RCC 7860 (cell line): ENCODE data around the gene KIAA1217.
"Not testable (repeated sequence)": the region's sequence is repeated elsewhere in the genome, so short reads cannot be mapped to it uniquely, and the experiment has no call there.

Experiments used
- DNase-seq: peaks from one replicate; pipeline ENCODE4 v3.0.0-alpha.2; 2015; ENCODE audit warnings: low spot score
- FAIRE-seq: peaks from 2 replicates; lab custom pipeline; 2012; peaks lifted over from hg19 to GRCh38; lab: Jason Lieb, UNC

The KIAA1217 gene

DNA sequence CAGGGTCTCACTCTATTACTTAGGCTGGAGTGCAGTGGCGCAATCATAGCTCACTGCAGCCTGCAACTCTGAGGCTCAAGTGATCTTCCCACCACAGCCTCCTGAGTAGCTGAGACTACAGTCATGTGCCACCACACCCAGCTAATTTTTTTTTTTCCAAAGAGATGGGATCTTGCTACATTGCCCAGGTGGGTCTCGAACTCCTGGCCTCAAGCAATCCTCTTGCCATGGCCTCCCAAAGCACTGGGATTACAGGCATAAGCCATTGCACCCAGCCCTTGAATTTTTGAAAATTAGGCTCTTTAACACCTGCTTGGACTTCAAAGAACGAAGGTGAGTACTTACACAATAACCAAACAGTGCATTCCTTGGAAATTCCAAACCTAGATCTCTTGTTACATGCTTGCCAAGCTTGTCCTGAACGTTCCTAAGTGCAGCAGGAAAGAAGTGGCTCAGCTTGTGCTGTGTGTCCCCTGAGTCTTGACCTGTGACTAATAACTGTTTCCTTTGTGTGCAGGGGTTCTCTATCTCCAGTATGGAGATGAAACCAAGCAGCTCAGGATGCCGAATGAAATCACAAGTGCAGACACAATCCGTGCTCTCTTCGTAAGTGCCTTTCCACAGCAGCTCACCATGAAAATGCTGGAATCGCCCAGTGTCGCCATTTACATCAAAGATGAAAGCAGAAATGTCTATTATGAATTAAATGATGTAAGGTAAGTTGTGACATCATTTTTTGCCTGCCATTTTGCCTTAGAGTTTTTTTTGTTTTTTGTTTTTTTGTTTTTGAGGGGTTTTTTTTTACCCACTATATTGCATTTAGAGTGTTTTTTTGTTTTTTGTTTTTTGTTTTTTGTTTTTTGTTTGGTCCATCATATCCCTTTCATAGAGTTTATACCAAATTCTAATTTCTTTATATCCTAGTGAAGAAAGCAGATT lies 223.8 kb downstream of the KIAA1217 start:
- peak; percentile 54 for FAIRE-seq
- DNase-seq: peak; percentile 79

DNA sequence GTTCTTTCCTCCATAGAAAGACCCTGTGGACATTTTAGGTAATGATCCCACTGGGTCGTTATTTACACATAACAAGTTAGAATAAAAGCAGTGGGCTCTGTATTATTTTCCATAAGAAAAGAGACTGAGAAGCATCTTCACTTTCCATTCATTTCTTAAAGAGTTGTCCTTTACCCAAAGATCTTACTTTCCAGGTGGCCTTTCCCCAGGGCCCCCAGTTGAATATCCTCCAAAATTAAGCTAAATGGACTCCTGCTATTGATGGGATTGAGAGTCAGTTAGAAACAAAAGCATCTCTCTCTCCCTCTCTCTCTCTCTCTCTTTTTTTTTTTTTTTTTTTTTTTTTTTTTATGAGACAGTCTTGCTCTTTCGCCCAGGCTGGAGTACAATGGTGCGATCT lies 224.8 kb downstream of the KIAA1217 start:
- DNase-seq (no peak), FAIRE-seq (no peak)

DNA sequence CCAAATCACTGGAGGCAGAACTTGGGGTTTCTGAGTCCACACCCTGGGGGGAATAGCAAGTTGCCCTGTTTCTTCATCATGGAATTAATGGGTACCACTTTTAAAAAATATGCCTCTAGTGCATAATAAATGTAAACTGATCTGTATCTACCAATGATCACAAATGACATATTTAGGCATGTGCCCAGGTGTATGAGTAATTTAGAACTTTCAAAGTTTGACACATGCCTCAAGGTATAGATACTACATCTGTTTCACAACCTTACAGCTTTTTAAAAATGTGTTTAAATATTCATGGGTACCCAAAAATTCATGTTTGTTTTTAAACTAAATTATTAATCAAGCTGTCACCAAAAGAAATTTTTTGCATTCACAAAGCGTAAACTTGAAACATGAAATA lies 226.0 kb downstream of the KIAA1217 start:
- FAIRE-seq: no peak
- DNase-seq: no peak

DNA sequence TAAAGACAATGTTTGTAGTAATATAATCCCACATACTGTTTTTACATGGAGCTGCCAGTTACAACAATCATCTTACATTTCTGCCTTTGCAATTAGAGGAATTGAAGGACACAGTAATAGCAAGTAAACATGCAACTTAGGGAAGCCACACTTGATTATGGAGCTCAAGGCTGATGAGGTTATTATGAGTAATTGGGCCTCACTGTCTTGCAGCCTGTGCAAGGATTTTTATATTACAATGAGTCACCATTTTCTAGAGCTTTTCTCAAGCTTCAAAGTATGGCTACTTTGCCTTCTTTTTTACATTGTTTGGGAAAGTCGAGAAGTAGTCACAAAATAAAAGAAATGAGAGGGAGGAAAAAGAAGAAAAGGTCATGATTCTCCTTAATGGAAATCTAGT lies 226.4 kb downstream of the KIAA1217 start:
- FAIRE-seq (peak; percentile 85), DNase-seq (peak; percentile 55)

DNA sequence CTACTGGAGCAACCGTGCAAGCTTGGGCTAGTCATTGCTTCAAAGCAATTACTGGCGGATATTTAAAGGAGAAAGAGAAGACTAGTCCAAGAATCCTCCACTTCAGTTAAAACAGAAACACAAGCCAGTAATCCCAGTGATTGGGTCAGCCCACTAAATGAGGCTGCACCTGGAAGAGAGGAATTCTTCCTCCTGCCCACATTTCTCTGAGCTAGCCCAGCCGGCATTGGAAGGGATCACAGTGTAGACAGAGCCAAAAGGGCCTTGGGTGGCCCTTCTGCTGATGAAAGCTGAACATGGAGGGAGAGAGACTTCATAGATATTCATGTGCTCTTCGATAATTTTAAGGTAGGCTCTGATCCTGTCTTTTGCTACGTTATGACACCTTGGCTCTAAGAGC lies 228.4 kb downstream of the KIAA1217 start:
- FAIRE-seq: no peak
- no peak for DNase-seq

DNA sequence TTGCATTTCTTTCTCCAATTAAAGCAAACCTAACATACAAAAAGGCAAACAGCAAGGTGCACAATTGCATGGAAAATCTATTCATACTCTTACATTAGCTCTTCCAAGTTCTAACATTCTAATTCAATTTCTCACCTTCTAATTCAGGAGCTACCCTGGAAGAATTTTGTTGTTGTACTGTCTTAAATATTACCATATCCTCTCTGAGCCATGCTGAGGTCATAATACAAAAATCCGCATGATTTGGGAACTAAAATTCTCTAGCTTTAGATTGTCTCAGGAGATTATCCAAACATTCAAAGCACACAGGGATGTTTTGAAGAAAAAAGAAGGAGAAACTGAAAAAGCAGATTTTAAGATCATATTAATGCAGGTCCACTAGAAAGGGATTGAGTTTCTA lies 229.9 kb downstream of the KIAA1217 start:
- FAIRE-seq (no peak), DNase-seq (no peak)

DNA sequence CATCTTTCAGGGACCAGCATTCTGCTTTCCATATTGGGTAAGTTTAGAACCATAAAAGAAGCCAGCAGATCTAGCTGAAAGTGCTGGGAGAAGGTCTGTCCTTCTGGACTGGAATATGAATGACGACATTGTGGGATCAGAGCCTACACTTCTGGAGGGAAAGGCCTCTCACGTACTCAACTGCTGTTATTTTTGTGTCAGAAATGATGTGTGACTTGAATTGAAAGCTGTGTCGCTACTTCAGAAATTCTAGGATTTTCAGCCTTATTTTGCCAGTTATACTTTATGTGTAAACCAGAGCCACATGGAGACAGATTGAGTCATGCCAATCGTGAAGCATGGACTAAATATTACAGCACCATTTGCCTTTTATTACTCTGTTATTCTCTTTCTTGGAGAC lies 231.0 kb downstream of the KIAA1217 start:
- DNase-seq: no peak
- FAIRE-seq: no peak

DNA sequence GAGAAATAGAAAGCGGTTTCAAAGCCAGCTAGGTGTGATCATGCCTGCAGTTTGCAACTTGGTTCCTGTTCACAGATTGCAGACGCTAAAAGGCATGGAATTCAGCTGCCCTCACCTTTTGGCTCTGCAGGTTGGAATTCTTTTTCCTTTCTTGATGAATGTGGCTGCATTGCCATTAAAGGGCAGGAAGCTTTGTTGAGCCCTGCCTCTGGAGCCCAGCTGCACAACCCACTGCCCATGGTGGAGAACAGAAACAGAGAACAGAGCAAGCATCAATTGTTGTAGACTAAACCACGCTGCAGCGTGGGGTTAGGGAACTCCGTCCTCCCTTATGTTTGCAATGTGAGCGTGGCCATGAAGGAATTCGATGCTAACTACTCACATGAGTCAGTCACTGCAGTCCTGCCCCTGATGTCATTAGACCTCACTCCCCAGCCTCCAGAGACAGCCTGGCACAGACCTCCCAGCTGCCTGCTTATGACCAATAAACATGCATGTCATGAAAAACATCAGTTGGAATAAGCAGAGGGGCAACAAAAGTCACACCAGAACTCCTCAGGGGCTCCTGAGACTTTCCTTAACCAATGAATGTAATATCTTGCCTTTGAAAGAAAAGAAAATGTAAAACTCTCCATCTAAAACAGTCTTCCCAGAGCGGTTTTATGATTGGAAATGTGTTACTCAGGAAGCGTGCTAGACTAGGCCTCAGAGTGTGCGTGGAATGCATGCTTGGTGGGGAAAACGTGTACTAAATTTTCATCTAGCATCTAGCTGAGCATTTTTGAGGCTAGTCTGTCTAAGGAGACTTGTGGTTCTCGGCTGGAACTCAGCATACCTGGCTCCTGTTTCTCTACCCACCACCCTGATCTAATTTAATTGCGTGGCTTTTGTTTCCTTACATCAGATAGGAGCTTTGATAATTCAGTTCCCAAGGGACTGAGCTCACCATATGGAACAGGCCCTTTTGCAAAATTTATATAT lies 232.2 kb downstream of the KIAA1217 start:
- DNase-seq (peak; percentile 80), FAIRE-seq (peak; percentile 66)

DNA sequence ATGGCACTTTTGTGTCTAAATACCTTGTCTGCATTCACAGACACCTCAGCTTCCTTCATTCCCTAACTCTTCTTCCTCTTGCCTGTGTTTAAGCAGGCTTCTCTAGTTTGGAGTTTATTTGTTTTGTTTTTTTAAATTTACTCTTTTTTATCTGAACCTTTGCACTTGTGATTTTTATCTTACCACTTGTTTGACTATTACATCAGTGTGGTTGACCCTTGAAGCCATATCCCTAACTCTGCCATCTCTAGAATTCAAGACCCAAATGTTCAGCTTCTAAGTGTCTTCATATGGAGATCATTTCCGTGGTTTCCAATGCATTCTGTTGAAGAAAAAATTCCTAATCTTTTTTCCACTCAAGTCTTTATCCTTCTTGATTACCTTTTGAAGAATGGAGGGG lies 233.3 kb downstream of the KIAA1217 start:
- FAIRE-seq (no peak), DNase-seq (no peak)

DNA sequence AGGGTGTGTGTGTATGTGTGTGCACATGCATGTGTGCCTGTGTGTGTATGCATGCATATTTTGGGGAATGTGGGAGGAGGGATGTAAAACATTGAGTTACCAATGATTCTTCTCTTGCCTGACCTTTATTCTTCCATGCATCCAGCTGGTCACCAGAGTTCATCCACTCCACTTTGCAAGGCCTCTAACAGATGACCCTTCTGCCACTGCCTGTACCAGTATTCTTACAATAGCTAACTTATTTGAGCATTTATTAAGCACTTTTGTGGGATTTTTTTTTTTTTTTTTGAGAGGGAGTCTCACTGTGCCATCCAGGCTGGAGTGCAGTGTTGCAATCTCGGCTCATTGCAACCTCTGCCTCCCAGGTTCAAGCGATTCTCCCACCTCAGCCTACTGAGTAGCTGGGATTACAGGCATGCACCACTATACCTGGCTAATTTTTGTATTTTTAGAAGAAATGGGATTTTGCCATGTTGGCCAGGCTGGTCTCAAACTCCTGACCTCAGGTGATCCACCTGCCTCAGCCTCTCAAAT lies 233.8 kb downstream of the KIAA1217 start:
- FAIRE-seq: peak; percentile 58

DNA sequence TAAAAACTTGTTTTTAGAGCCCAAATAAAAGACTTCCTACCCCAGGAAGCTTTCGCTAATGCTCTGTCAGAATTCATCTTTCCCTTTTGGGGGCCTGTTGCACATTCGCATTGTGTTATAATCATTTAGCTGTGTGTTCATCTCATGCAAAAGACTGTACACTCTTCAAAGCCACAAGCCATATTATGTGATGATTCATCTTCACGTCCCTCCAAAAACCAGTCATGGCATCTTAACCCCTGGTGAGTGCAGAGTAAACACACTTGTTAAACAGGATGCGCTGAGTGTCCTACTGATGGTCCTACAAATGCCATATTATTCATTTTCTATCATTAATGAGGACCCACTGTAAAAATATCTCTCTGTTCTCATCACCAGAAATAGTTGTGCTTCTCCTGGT lies 235.4 kb downstream of the KIAA1217 start:
- peak; percentile 88 for DNase-seq
- FAIRE-seq: peak; percentile 93

More for the DNA sequence above, 233.8 kb downstream of the KIAA1217 start:
- not testable (repeated sequence) for DNase-seq

DNA sequence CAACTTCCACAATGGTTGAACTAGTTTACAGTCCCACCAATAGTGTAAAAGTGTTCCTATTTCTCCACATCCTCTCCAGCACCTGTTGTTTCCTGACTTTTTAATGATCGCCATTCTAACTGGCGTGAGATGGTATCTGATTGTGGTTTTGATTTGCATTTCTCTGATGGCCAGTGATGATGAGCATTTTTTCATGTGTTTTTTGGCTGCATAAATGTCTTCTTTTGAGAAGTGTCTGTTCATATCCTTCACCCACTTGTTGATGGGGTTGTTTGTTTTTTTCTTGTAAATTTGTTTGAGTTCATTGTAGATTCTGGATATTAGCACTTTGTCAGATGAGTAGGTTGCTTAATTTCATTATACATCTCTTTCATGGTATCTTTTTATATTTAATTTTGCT lies 237.0 kb downstream of the KIAA1217 start:
- not testable (repeated sequence) for DNase-seq, FAIRE-seq

DNA sequence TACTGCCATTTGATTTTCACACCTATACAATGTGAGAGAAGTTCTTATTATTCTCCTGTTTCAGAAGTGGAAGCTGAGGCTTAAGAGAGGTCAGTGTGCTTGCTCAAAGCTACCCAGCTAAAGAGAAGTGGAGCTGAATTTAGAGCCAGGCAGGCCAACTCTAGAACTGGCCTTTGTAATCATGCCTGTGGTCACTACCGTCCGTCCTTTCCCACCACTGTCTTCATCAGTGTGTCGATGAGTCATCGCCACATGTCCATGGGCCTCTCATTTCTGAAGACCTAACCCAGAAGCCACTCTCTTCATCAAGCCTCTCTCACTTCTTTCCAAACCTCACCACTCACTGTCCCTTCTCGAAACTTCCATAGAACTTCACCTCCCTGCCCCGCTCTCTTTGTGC lies 237.8 kb downstream of the KIAA1217 start:
- FAIRE-seq (peak; percentile 95), DNase-seq (peak; percentile 90)

DNA sequence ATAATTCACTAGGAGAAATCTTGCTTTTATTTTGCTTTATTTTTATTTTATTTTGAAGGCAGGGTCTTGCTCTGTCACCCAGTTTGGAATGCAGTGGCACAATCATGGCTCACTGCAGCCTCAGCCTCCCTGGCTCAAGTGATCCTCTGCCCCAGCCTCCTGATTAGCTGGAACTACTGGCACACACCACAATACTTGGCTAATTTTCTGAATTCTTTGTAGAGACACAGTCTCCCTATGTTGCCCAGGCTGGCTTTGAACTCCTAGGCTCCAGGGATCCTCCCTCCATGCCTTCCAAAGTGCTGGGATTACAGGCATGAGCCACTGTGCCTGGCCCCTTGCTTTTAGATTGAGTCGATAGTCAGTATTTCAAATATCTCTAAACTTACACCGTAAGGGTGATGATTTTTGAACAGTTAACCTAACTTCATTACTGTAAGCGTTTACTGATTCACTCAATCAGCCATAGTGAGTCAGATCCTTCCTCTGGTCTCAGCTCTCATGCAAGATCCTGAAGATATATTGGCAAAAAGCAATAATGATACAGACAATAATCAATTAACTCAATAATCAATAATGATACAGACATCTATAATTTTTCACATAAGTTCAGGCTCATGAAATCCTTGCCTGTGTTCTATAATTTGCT lies 239.5 kb downstream of the KIAA1217 start:
- FAIRE-seq (peak; percentile 84), DNase-seq (peak; percentile 47)

DNA sequence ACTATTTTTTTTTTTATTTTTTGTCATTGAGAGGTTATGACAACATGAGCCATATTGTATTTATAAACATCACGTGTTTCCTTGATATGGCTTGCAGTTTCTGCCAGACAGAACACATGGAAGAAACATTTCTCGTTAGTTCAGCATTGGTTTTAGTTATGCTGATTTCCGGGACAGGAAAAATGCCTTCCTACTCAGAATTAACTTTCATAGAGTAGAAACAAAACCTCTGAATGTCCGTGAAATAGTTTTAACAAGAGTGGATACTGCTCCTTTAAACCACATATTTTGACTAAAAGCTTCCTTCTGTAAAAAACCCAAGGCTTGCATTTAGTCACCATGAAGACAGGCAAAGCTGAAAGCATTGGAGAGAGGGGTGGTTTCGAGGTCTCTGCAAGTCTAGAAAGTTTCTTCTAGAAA lies 240.4 kb downstream of the KIAA1217 start:
- DNase-seq (no peak), FAIRE-seq (peak; percentile 47)

DNA sequence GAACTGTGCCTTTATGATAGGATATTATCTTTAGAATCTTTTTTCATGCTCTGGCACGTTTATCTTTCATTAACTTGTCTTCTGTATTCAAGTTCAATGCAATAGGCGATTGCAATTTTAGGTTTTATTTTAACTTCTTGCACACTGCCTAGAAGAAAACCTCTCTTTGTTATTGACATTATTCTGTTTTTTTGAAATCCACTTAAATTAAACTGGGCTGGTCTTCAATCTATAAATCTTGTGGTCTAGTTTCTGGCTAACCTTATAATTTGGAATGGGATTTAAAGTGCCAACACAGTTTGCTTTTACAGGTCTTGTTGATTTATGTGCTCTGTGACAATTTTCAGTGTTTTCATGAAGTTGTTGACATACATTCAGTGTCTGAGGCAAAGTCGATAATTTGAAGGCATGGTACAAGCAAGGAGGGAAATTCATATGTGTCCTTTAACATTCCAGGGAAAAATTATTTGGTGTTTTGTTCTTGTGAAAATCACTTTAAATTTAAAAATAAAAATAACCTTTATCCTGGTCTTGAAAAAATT lies 240.9 kb downstream of the KIAA1217 start:
- DNase-seq (no peak), FAIRE-seq (peak; percentile 14)

DNA sequence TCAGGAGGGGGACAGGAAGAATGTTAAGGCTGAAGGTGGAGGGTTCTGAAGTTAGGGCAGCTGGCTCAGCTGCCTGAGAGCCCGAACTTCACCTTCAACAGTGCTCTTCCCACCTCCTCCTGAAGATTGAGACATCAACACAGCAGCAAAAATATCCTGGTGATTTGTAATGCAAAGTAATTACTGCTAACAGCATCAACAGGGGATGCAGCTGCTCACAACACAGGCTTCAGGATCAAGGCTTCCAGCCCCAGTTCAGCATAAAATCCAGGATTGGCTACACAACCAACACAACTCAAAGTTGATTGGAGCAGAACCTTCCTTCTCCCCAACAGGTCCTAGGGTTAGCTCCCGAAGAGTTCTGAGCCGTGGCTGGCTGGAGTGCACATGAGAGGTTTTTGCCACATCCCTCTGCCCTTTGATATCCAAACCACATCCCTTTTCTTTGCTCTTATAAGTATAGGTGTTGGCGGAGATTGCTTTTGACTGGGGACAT lies 242.4 kb downstream of the KIAA1217 start:
- FAIRE-seq (no peak), DNase-seq (no peak)

DNA sequence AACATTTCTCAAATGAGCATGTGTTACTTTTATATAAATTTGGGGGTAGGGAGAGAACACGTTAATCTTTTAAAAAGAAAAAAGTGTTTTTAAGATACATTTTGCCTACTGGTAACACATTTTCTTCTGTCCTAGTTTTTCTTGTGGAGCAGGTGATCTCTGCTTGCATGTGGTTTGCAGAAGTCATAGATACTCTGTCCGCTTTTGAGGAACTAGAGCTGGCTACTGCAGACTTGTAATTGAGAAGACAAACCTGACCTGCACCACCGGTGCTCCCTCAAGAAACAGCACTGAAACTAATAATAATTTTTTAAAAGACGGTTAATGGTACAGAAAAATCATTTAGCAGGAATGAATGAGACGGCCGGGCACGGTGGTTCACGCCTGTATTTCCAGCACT lies 243.1 kb downstream of the KIAA1217 start:
- FAIRE-seq: no peak

DNA sequence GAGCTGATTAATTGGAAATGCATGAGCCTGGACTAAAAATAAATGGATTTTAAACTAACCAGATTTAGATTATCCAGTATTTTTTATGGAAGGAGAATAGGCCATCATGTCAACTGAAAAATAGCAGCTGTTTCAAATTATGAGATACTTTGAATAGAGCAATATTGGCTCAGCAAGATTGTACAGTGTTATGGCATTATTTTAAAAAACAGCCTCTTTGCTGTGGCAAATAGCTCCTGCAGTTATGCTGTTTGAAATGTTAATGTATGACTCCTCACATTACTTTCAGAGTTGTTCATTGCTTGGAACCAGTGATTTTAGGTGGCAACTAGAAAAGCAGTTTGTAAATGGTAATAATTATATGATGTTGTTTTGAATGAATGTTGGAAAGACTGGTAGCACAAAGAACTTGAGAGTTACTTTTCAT lies 244.5 kb downstream of the KIAA1217 start:
- no peak for FAIRE-seq
- DNase-seq: no peak

More for the DNA sequence above, 243.1 kb downstream of the KIAA1217 start:
- no peak for DNase-seq

DNA sequence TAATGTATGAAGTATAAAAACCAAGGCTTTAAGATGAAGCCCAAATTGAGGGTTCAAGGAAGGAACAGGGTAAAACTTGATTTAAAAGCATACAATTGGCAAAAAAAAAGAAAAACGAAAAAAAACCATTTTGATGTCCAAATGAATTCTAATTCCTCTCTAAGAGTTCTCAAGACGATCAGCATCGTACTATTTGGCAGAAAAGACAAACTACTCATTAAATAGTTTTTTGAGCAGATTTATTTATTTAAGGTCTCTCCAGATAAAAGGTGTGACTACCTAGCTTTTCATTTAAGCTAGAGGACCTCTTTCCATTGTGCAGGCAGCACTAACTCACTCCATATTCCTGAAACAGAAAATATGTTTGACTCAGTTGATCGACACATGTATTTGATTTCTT lies 245.0 kb downstream of the KIAA1217 start:
- no peak for FAIRE-seq

More for the DNA sequence above, 245.0 kb downstream of the KIAA1217 start:
- DNase-seq: no peak
